Mesendoderm (in vitro differentiated cells): ENCODE results near the gene DYSF.

Source experiments
- DNase-seq: peaks from one replicate; pipeline ENCODE4 v3.0.0; 2013
- H2AK5ac ChIP-seq: 2 replicates; pipeline ENCODE4 v1.6.1; 2013; ENCODE audit warnings: low read length, inconsistent platforms
- H2BK120ac ChIP-seq: 2 replicates; pipeline ENCODE4 v1.6.1; 2013; ENCODE audit warnings: low read depth, mild to moderate bottlenecking, low read length, moderate library complexity, mixed read lengths
- H2BK15ac ChIP-seq: replicated peaks from 2 replicates; pipeline ENCODE4 v1.6.1; 2013; ENCODE audit warnings: low read depth, mild to moderate bottlenecking, moderate library complexity
- H2BK5ac ChIP-seq: 2 replicates; pipeline ENCODE4 v1.6.1; 2013; ENCODE audit warnings: low read length, inconsistent platforms
- H3K18ac ChIP-seq: 2 replicates; pipeline ENCODE4 v1.6.1; 2013; ENCODE audit warnings: mild to moderate bottlenecking, low read length, mixed read lengths
- H3K23ac ChIP-seq: one replicate; pipeline ENCODE4 v1.6.1; 2013; ENCODE audit warnings: low read length
- H3K27ac ChIP-seq: 2 replicates; pipeline ENCODE4 v1.5.1; 2013; ENCODE audit warnings: low read depth, mild to moderate bottlenecking, inconsistent platforms, low read length, moderate library complexity
- H3K27me3 ChIP-seq: 2 replicates; pipeline ENCODE4 v1.6.1; 2013; ENCODE audit warnings: low read length, control low read depth, mild to moderate bottlenecking, inconsistent platforms; ENCODE audit not compliant: insufficient read depth, poor library complexity
- H3K36me3 ChIP-seq: 2 replicates; pipeline ENCODE4 v1.6.1; 2013; ENCODE audit warnings: low read length, inconsistent platforms; ENCODE audit not compliant: control insufficient read depth, insufficient read depth
- H3K4ac ChIP-seq: one replicate; pipeline ENCODE4 v1.6.1; 2013; ENCODE audit warnings: low read depth, mild to moderate bottlenecking, low read length, moderate library complexity
- H3K4me1 ChIP-seq: 2 replicates; pipeline ENCODE4 v1.6.1; 2013; ENCODE audit warnings: low read depth, low read length, inconsistent platforms; ENCODE audit not compliant: control insufficient read depth
- H3K4me2 ChIP-seq: 2 replicates; pipeline ENCODE4 v1.6.1; 2013; ENCODE audit warnings: low read length
- H3K4me3 ChIP-seq: 2 replicates; pipeline ENCODE4 v1.5.1; 2013; ENCODE audit warnings: mild to moderate bottlenecking, low read length
- H3K56ac ChIP-seq: one replicate; pipeline ENCODE4 v1.6.1; 2013; ENCODE audit warnings: low read length
- H3K79me1 ChIP-seq: 2 replicates; pipeline ENCODE4 v1.6.1; 2013; ENCODE audit warnings: low read length, inconsistent platforms
- H3K79me2 ChIP-seq: 2 replicates; pipeline ENCODE4 v1.6.1; 2013; ENCODE audit warnings: mild to moderate bottlenecking, low read length; ENCODE audit not compliant: control insufficient read depth, insufficient read depth
- H3K9ac ChIP-seq: 2 replicates; pipeline ENCODE4 v1.6.1; 2013; ENCODE audit warnings: low read length, inconsistent platforms
- H4K5ac ChIP-seq: one replicate; pipeline ENCODE4 v1.6.1; 2013; ENCODE audit warnings: low read length
- H4K8ac ChIP-seq: one replicate; pipeline ENCODE4 v1.6.1; 2013; ENCODE audit warnings: low read depth, mild to moderate bottlenecking, control low read depth, low read length, moderate library complexity
- WGBS: extraction: QIAGEN DNeasy Blood & Tissue Kit; methylation state at CpG from one replicate; pipeline ENCODE4 v1.1.7; 2013; ENCODE audit warnings: low lambda C conversion rate, missing lambda C conversion rate; ENCODE audit not compliant: insufficient coverage; ENCODE audit errors: extremely low coverage; 5-methylcytosine and 5-hydroxymethylcytosine counted together

DYSF gene

GRCh38 chr2:71604726-71605120, 151.4 kb downstream of the DYSF start:
- H3K4me3 ChIP-seq, result no peak overlapping the region
- no peak overlapping the region for H4K5ac ChIP-seq
- H3K4me2 ChIP-seq, result no peak overlapping the region
- no peaks in the 10 kb centered on the region for H3K27me3 ChIP-seq
- no peak overlapping the region for H2BK5ac ChIP-seq
- no peak overlapping the region for H2BK15ac ChIP-seq
- no peak overlapping the region for H3K27ac ChIP-seq
- no CpG with 5 or more reads among the region's 4 CpGs for WGBS
- no peak overlapping the region for H2BK120ac ChIP-seq
- peak overlapping the region; percentile 69 for H3K56ac ChIP-seq
- H3K18ac ChIP-seq, result no peak overlapping the region
- H3K4ac ChIP-seq, result no peak overlapping the region
- H3K4me1 ChIP-seq, result peaks cover 5% of the 10 kb centered on the region
- no peak for DNase-seq
- no peak overlapping the region for H3K9ac ChIP-seq
- no peak overlapping the region for H4K8ac ChIP-seq
- no peak overlapping the region for H3K23ac ChIP-seq
- no peak overlapping the region for H2AK5ac ChIP-seq
- no peaks in the 10 kb centered on the region for H3K79me1 ChIP-seq
- H3K36me3 ChIP-seq, result no peaks in the 10 kb centered on the region
- no peaks in the 10 kb centered on the region for H3K79me2 ChIP-seq

DNA sequence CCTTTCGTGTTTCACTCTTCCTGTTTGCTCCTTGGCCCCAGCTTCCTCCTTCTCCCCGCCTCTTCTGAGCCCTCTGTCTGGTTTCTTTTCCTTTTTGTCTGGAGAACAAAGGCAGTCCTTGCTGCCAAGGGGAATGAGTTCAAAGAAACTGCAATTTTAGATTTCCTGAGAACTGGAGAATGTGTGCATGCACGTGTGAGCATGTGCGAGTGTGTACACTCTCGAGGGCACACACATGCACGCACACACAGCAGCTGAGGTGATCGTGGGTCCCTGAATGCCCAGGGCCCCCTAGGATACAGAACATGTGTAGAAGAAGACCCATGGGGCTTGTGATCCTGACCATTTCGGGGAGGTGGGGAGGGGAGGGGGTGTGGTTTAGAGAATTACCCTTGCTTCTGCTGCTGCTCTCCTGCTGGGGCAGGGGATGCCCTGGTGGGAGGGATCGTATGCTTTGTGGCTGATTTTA, 151.8 kb downstream of the DYSF start:
- H3K27ac ChIP-seq, result no peak overlapping the region
- H3K79me1 ChIP-seq, result no peaks in the 10 kb centered on the region
- no peak overlapping the region for H4K5ac ChIP-seq
- H2AK5ac ChIP-seq, result no peak overlapping the region
- no CpG with 5 or more reads among the region's 9 CpGs for WGBS
- no peak overlapping the region for H3K18ac ChIP-seq
- H3K4me3 ChIP-seq, result no peak overlapping the region
- H2BK15ac ChIP-seq, result no peak overlapping the region
- H2BK120ac ChIP-seq, result no peak overlapping the region
- no peak overlapping the region for H2BK5ac ChIP-seq
- H3K27me3 ChIP-seq, result no peaks in the 10 kb centered on the region
- H3K36me3 ChIP-seq, result no peaks in the 10 kb centered on the region
- peaks cover 5% of the 10 kb centered on the region for H3K4me1 ChIP-seq
- no peak overlapping the region for H4K8ac ChIP-seq
- H3K9ac ChIP-seq, result no peak overlapping the region
- no peak for DNase-seq
- no peak overlapping the region for H3K4me2 ChIP-seq
- peak overlapping the region; percentile 69 for H3K56ac ChIP-seq
- H3K23ac ChIP-seq, result no peak overlapping the region
- H3K79me2 ChIP-seq, result no peaks in the 10 kb centered on the region
- H3K4ac ChIP-seq, result no peak overlapping the region

GRCh38 chr2:71605781-71606241, 152.4 kb downstream of the DYSF start:
- no peaks in the 10 kb centered on the region for H3K79me2 ChIP-seq
- H3K18ac ChIP-seq, result no peak overlapping the region
- H4K8ac ChIP-seq, result no peak overlapping the region
- H3K4me2 ChIP-seq, result no peak overlapping the region
- no peak for DNase-seq
- no peak overlapping the region for H4K5ac ChIP-seq
- no peak overlapping the region for H2AK5ac ChIP-seq
- no peak overlapping the region for H3K9ac ChIP-seq
- no peaks in the 10 kb centered on the region for H3K36me3 ChIP-seq
- no peak overlapping the region for H3K4me3 ChIP-seq
- H2BK15ac ChIP-seq, result no peak overlapping the region
- no peak overlapping the region for H2BK5ac ChIP-seq
- H2BK120ac ChIP-seq, result no peak overlapping the region
- H3K79me1 ChIP-seq, result no peaks in the 10 kb centered on the region
- H3K27ac ChIP-seq, result no peak overlapping the region
- no peak overlapping the region for H3K4ac ChIP-seq
- H3K56ac ChIP-seq, result no peak overlapping the region
- no peak overlapping the region for H3K23ac ChIP-seq
- WGBS, result no CpG with 5 or more reads among the region's 7 CpGs
- no peaks in the 10 kb centered on the region for H3K27me3 ChIP-seq
- peaks cover 5% of the 10 kb centered on the region for H3K4me1 ChIP-seq

DNA sequence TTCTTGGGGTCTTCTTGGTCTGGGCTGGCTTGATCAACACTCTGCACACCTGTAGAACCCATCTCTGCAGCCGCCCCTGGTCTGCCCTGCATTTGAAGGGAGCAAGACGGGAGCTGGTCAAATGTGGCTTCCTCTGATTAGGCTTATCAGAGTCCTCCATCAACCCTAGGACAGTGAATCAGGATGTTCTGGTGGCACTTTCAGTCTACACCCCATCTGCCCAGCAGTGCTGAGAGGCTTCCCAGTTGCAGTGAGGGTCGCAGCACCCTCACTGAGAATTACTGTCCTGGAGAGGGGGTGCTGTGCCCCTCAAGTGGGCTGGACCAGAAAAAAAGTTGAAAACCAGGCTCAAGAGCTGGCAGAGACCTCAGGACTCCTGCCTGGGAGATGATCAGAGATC, 152.9 kb downstream of the DYSF start:
- no peak overlapping the region for H2BK15ac ChIP-seq
- H3K4me2 ChIP-seq, result no peak overlapping the region

GRCh38 chr2:71607151-71607889, 154.0 kb downstream of the DYSF start:
- Histone ChIP-seq H3K4ac (no peak overlapping the region), H2BK15ac (no peak overlapping the region), H4K8ac (no peak overlapping the region), H3K18ac (no peak overlapping the region), H2BK120ac (no peak overlapping the region), H3K27ac (no peak overlapping the region), H3K36me3 (no peaks in the 10 kb centered on the region), H3K9ac (no peak overlapping the region), H3K79me2 (no peaks in the 10 kb centered on the region), H3K4me1 (peaks cover 5% of the 10 kb centered on the region), H3K23ac (no peak overlapping the region), H3K4me3 (no peak overlapping the region), H3K27me3 (no peaks in the 10 kb centered on the region), H3K79me1 (no peaks in the 10 kb centered on the region), H4K5ac (no peak overlapping the region), H2BK5ac (no peak overlapping the region), H3K4me2 (no peak overlapping the region), H3K56ac (no peak overlapping the region), H2AK5ac (no peak overlapping the region)
- WGBS, result no CpG with 5 or more reads among the region's 7 CpGs
- no peak for DNase-seq

More for the DNA sequence above, 152.9 kb downstream of the DYSF start:
- Histone ChIP-seq H3K56ac (no peak overlapping the region), H3K9ac (no peak overlapping the region), H3K27me3 (no peaks in the 10 kb centered on the region), H3K18ac (no peak overlapping the region), H3K4me1 (peaks cover 5% of the 10 kb centered on the region), H3K79me2 (no peaks in the 10 kb centered on the region), H4K8ac (no peak overlapping the region), H3K4me3 (no peak overlapping the region), H3K4ac (no peak overlapping the region), H3K27ac (no peak overlapping the region), H3K36me3 (no peaks in the 10 kb centered on the region), H4K5ac (no peak overlapping the region), H2BK5ac (no peak overlapping the region), H2BK120ac (no peak overlapping the region), H3K79me1 (no peaks in the 10 kb centered on the region), H2AK5ac (no peak overlapping the region), H3K23ac (no peak overlapping the region)
- DNase-seq, result no peak
- no CpG with 5 or more reads among the region's 3 CpGs for WGBS

DNA sequence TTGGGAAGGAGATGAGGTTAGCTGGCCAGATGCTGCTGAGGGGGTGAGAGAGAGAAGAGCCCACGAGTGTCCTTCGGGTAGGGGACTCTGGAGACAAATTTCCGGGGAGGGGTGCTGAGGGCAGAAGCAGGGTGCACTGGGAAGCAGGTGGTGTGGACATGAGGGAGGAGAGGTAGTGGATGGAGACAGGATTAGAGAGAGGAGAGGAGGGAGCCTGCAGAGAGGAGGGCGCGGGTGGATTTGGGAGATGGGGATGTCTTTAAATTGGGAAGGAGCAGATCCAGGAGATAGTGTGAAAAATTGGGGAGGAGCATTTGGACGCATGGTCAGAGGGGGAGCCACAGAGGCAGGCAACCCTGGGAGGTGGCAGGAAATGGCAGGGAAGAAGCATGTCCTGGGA, 154.7 kb downstream of the DYSF start:
- Histone ChIP-seq H3K27me3 (no peaks in the 10 kb centered on the region), H3K56ac (no peak overlapping the region), H4K5ac (no peak overlapping the region), H3K18ac (no peak overlapping the region), H2AK5ac (no peak overlapping the region), H2BK120ac (no peak overlapping the region), H3K4ac (no peak overlapping the region), H2BK15ac (no peak overlapping the region), H3K79me1 (no peaks in the 10 kb centered on the region), H3K27ac (no peak overlapping the region), H3K79me2 (no peaks in the 10 kb centered on the region), H3K36me3 (no peaks in the 10 kb centered on the region), H3K4me2 (no peak overlapping the region), H3K9ac (no peak overlapping the region), H3K4me1 (peaks cover 5% of the 10 kb centered on the region), H4K8ac (no peak overlapping the region), H2BK5ac (no peak overlapping the region), H3K4me3 (no peak overlapping the region), H3K23ac (no peak overlapping the region)
- no peak for DNase-seq
- no CpG with 5 or more reads among the region's 6 CpGs for WGBS
